Measurements from ENCODE around the gene MYO1D.
"Not testable (repeated sequence)": the region's sequence is repeated elsewhere in the genome, so short reads cannot be mapped to it uniquely, and the experiment has no call there.

MYO1D gene

GRCh38 chr17:32771396-32771795, 105.5 kb downstream of the MYO1D start:
- no peak for DNase-seq

DNA sequence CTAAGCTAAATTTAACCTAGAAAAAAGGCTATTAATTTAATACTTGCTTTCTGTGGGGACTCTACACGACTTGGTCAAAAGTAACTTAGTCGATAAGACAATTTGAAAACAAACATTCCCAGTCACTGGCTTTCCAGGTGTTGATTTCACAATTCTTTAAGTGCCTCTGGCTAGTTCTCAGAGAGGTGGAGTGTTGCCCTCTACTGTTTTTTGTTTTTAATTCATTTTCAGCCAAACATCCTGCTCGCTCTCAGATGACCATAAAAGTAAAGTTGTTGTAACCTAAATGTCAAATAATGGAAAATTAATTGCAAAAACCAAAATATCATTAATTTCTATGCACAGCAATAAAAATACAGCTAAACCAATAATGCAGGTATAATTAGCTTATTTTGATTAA, 107.1 kb downstream of the MYO1D start:
- DNase-seq: no peak

GRCh38 chr17:32763855-32764439, 113.0 kb downstream of the MYO1D start:
- DNase-seq: no peak

DNA sequence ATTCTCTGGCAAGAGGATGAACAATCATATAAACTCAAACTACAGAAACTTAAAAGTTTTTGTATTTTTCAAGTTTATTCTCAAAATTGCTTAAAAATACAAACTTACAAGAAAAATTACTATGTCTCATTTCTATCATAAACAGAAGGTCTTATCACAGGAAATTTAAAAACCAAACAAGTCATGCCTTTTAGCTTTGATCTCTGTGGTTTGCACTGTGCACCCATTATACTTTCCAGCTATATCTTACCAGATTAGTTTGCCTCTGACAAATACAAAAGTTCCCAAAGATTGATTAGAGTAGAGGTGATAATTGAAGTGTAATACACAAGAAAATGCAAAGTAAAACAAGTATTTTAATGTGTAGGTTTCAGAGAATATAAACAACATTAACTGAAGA, 117.4 kb downstream of the MYO1D start:
- DNase-seq: no peak

DNA sequence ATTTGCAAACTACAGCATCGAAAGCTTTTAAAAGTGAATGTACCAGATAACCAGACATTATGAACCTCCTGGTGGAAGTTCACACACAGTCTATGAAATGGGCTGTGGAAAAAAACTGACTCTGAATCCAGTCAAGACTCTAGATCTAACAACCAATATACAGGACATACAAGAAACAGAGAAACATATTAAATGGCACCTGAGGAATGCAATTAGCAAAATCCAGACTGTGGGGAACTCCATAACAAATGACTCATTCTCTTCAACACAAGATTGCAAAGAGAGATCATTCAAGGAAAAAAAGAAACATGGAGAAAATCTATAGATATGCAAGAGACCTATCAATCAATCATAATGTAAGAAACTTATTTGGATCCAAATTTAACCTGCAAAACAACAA, 119.0 kb downstream of the MYO1D start:
- no peak for DNase-seq

DNA sequence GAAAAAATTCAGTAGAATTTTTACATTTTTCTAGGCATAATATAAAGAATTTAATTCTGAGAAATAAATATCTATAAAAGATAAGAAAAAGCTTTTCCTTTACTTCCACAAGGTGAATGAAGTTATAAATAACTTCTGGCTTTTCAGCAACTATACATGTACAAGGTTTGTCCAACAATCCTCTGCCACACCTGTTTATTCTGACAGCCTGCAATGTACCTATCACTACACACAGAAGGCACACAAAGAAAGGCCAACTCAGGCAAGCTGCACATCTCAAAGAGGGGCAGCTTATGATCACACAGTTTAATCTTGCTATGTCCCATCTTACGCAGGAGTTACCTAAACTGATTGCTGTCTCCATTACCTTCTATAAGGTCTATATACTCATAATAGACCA, 120.2 kb downstream of the MYO1D start:
- no peak for DNase-seq

DNA sequence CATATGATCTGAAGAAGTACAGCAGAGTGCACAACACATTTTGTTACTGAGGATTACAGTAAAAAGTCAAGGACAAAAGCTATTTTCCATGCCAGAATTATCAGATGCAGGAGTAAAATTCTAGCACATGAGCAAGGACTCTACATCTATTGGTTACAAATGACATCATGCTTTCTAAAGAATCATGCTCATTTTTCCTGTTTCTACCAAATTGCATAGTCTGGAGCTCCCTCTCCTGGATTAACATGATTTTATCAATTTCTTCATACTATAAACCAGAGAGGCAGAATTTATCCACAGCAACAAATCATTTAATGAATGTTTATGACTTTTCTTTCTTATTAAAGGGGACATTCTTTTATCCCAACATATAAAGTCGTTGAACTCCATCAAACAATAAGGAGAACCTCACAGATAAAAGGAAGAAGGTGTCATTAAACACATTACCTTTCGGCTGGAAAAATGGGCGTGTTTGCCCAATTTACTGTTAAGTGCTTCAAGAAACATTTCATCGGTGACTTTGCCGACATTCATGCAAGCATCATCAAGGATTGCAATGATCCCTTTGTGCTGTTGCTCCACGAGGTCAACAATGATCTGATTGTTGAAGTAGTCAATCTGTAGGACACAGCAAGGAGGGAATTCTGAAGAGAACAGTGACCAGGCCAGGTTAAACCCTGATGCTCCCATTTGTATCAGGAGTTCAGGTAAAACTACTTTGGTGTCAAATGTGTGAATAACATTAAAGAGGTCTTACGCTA, 121.7 kb downstream of the MYO1D start:
- DNase-seq: peak; percentile 65

DNA sequence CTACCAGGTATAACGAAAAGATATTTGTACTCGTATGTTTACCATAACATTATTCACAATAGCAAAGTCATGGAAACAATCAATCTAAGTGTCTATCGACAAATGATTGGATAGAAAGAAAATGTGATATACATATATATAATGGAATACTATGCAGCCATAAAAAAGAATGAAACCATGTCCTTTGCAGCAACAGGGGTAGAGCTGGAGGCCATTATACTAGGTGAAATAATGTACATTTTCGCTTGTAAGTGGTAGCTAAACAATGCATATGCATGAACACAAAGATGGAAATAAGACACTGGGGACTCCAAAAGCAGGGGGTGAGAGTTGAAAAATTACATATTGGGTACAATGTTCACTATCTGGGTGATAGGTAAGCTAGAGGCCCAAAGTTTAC, 124.0 kb downstream of the MYO1D start:
- no peak for DNase-seq

GRCh38 chr17:32747856-32748255, 129.1 kb downstream of the MYO1D start:
- no peak for DNase-seq

- DNase-seq: no peak
Measured at GRCh38 chr17:32746698-32747097, 130.2 kb downstream of the MYO1D start.

DNA sequence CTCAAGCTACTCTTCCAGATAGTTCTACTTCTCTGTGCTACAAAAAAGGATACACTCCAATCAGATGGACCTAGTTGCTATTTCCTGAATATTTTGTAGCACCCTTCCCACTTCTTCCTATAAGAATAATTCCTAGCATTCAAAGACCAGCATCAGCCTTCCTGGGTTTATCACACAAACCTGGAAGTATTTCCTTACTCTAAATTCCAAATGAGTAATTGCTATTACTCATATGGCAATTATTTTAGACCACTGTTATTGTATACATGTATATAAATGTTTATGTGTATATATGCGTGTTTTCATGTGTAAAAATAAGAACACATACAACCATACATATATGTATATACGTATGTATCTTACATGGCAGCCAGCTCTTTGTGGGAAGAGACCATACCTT, 130.6 kb downstream of the MYO1D start:
- no peak for DNase-seq

GRCh38 chr17:32742681-32743538, 134.0 kb downstream of the MYO1D start:
- DNase-seq: no peak

GRCh38 chr17:32741381-32741780, 135.5 kb downstream of the MYO1D start:
- no peak for DNase-seq

DNA sequence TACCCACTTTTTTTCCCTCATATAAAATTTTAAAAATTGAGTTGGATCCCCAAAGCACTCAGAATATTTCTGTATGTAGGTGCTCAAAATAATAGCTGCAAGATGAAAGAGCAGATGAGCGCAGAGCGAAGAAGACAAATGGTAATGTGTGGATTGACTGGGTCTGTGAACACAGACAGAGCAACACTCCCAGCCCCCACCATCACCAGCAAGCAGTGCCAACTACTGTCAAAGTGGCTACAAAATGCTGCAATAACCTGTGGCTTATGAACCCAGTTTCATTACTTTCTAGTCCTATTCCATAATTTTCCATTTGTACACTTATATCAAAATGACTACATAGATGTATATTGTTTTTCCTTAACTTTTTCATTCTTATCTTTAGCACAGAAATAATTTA, 137.2 kb downstream of the MYO1D start:
- DNase-seq: no peak

DNA sequence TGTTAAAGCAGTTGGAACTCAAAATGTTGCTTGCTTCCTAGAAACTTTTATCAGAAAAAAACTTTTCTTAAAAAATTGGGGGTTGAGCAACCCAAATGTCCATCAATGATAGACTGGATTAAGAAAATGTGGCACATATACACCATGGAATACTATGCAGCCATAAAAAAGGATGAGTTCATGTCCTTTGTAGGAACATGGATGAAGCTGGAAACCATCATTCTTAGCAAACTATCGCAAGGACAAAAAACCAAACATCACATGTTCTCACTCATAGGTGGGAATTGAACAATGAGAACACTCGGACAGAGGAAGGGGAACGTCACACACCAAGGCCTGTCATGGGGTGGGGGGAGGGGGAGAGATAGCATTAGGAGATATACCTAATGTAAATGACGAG, 137.8 kb downstream of the MYO1D start:
- DNase-seq: not testable (repeated sequence)

DNA sequence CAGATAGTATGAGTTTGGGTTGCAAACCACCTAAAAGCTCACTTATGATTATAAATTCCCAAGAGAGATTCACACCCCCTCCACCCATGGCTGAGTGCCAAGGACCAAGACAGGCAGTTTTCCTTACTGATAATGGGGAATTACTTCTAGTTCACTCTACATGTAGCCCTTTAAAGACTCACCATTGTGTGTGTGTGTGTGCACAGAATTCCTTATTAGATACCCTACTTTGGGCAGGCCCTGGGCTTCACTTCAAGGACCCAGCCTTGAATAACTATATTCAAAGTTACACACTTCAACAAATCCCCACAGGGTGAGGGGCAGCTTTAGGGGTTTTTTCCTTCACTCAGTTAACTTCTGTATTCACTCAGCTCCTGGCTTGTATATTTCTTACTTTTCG, 143.5 kb downstream of the MYO1D start:
- no peak for DNase-seq

GRCh38 chr17:32732900-32733299, 144.0 kb downstream of the MYO1D start:
- no peak for DNase-seq

DNA sequence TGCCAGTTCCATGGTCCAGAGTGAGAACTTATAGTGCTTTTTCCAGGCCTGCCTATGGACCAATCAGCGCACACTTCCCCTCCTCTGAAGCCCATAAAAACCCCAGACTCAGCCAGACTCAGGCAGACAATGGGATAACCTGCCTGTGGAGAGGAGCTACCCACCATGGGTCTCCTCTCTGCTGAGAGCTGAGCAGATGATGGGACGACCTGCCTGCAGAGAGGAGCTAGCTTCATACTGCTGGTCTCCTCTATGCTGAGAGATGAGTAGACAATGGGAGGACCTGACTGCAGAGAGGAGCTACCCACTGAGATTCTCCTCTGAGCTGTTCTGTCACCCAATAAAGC, 144.7 kb downstream of the MYO1D start:
- no peak for DNase-seq

GRCh38 chr17:32731556-32732295, 145.2 kb downstream of the MYO1D start:
- no peak for DNase-seq

GRCh38 chr17:32727681-32728080, 149.2 kb downstream of the MYO1D start:
- no peak for DNase-seq

DNA sequence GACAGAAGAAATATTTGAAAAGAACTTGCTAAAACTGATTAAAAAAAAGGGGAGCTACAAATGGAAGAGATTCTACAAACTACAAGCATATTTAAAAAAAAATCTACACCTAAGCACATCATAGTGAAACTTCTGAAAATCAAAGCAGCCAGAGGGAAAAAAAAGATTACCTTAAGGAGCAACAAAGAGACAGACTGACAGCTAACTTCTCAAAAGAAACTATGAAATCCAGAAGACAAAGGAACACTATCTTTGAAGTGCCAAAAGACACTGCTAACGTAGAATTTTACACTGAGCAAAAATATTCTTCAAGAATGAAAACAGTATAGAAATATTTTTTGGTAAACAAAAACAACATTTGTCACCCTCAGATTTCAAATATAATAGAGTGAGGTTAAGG, 151.2 kb downstream of the MYO1D start:
- no peak for DNase-seq

GRCh38 chr17:32723310-32723955, 153.5 kb downstream of the MYO1D start:
- DNase-seq: no peak

DNA sequence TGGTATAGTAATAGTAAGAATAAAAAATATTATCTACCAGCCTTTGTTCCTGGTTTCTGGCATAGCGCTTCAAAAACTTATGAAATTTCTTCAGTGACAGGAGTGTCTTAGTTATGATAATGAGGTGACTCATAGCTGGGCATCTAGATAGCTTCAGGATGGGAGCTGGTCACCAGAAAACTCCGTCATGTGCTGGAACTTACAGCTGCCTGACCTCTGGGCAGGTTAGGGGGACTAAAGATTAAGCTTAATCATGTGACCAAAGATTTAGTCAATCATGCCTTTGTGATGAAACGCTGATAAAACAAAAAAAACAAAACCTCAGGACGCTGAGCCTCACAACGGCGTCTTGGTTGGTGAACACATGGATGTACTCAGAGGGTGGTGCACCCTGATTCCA, 154.2 kb downstream of the MYO1D start:
- DNase-seq: no peak
